GM19099 (cell line): Measurements from ENCODE around the gene FSTL4.

Source experiments
- POLR2A ChIP-seq: IDR thresholded peaks from 3 replicates; pipeline ENCODE4 v1.6.1; 2011; ENCODE audit warnings: low read depth; ENCODE audit not compliant: insufficient read length; ENCODE audit errors: extremely low read depth

The FSTL4 gene

GRCh38 chr5:133512896-133513295 is 99.4 kb downstream of the FSTL4 start:
- TF ChIP-seq POLR2A: no peak

DNA sequence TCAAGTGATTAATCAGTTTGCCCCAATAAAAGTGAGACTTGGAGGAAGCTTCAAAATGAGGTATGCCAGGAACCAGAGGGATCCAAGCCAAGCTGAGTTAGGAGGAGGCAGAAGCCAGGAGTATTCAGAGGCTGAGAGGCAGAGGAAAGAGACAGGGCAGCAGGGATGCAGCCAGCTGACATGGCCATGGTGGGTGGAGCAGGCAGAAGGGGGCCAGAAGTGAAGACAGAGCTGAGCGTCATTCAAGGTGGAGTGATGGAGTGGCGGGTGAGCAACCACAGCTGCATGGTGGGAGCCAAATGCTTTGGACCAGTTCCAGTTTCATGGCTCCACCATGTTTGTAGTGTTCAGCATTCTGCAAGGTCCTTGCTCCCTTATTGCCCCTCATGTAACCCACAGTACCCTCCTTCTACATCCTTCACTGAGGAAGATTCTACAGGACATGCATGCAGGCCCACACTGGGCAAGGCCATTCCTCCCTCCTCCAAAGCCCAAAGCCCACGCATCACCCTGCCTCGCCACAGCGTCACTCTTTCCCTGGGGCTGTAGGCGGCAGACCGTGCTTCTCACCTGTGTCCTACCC is 100.6 kb downstream of the FSTL4 start:
- TF ChIP-seq POLR2A: no peak

DNA sequence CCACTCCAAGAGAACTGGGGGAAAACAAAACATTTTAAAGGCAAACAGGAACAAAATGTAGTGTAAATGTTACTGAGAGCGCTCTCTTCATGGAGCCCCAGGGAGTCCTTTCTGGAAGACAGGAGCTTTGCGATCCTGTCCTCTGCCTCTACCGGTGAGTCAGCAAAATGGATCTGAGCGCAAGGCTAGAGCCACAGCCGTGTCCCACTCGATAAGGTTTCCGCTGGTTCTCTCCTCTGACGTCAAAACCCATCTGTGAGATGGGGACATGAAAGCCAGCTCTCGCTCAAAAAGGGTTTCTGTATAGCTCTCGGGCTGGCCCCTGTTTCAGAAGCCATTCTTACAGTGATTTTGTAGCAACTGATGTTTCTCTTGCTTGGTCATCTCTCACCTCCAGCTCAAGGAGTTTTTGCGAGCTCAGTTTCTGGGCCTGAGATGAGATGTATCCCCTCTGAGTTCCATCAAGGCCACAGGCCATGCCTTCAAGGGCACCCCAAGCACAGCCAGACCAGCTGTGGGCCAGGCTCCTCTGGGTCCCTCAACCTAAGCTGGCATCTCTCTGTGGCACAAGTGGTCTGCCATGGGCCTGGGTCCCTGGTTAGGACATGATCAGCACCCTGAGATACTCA is 101.6 kb downstream of the FSTL4 start:
- no peak for TF ChIP-seq POLR2A

GRCh38 chr5:133509742-133510079 is 102.6 kb downstream of the FSTL4 start:
- TF ChIP-seq POLR2A: no peak

GRCh38 chr5:133508845-133509741 is 103.2 kb downstream of the FSTL4 start:
- TF ChIP-seq POLR2A: no peak

DNA sequence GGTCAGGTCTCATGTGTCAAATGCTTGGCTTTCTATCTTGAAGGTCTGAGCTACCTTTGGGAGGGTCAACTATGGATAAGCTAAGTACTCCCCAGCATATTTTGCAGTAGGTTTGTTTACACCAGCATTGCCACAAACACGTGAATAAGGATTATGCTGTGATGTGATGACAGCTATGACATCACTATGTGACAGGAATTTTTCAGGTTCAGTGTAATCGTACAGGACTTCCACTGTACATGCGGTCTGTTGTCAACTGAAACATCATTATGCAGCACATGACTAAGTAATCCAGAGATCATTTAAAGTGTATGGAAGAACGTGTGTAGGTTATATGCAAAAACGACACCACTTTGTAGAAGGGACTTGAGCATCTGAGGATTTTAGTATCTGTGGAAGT is 104.0 kb downstream of the FSTL4 start:
- TF ChIP-seq POLR2A: no peak

DNA sequence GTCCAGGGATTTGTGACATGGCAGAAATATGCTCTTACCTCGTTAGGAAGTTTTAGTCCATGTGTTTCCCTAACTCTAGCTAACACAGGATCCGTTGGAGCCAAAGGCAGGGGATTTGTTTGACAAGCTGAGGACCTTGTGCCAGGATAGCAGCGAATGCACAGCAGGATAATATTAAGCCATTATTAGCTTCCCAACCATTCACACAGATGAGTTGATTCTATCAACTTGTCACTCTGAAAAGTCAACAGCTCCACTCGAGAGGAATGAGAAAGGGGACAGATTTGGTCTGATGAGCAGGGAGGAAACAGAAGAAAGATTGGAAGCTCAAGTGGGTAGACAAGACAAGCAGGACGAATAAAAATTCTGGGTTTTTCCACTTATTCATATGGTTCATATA is 106.2 kb downstream of the FSTL4 start:
- TF ChIP-seq POLR2A: no peak

GRCh38 chr5:133503511-133503910 is 108.8 kb downstream of the FSTL4 start:
- TF ChIP-seq POLR2A: no peak

DNA sequence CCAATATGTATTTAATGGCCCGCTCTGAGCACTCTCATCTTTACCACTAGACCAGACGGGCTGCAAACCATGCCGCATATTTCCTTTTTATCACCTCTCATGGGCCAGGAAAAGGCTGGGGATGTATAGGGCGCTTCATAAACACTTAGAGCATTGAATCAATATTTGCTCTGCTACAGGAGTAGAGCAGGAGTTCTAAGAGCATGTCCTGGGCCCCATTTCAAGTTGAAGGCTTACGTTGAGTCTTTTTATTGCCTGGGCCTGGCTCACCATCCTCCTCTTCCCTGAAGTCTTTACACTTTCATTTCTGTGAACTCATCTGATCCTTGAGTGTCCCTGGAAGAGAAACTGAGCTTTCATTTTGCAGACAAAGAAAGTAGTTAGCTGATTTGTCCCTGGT is 112.4 kb downstream of the FSTL4 start:
- TF ChIP-seq POLR2A: no peak

- no peak for TF ChIP-seq POLR2A
Measured at GRCh38 chr5:133497608-133498348, 114.6 kb downstream of the FSTL4 start.

DNA sequence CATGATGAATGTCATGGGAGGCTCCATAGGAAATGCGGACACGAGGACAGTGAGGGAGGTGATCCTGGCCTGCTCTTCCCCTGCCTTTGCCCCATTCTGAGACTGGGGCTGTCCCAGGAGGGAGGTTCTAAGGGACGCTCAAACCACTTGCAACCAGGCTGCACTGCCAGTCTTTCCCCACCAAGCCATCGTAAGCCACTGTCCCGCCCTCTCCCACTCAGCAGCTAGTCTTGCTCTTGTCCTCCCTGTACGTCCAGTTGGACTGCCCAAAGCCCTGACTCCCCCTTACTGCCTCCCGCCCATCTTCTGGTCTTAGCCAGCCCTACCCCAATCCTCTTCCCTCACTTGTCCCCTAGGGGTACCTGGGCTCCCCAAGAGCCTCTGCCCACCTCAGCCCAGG is 115.7 kb downstream of the FSTL4 start:
- TF ChIP-seq POLR2A: no peak

GRCh38 chr5:133494923-133495246 is 117.5 kb downstream of the FSTL4 start:
- TF ChIP-seq POLR2A: no peak

- TF ChIP-seq POLR2A: no peak
Measured at GRCh38 chr5:133494232-133494922, 118.0 kb downstream of the FSTL4 start.

DNA sequence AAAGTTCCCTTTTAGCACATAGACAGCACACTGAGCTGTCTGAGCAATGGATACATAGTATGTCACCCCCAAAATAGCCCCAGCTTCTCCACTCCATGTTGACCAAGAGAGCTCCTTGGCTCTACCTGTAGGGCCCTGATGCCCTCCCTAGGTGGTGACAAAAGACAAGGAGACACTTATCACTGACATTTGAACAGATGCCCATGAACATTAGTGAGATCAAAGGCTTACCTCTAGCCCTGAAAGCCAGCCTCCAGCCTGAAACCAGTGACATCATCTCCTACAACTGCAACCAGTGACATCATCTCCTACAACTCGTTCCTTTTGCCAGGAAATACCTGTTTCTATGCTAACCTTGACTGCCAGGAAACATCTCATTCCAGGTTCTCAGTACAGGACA is 122.7 kb downstream of the FSTL4 start:
- no peak for TF ChIP-seq POLR2A

GRCh38 chr5:133487093-133487492 is 125.2 kb downstream of the FSTL4 start:
- TF ChIP-seq POLR2A: no peak
